ENCODE measurements around the gene RIN2. TPM values are rescaled to one million over a fixed set of nuclear protein-coding genes. Genes with fewer than 3 reads are reported as not detected.
"Not testable (repeated sequence)": the region's sequence is repeated elsewhere in the genome, so short reads cannot be mapped to it uniquely, and the experiment has no call there.

The RIN2 gene
- total RNA-seq, 1 donor from 2014 or later: 88.7 TPM

GRCh38 chr20:19739351-19739750 is 18.7 kb upstream of the RIN2 start:
- DNase-seq (ENCODE audit: low spot score): no peak

DNA sequence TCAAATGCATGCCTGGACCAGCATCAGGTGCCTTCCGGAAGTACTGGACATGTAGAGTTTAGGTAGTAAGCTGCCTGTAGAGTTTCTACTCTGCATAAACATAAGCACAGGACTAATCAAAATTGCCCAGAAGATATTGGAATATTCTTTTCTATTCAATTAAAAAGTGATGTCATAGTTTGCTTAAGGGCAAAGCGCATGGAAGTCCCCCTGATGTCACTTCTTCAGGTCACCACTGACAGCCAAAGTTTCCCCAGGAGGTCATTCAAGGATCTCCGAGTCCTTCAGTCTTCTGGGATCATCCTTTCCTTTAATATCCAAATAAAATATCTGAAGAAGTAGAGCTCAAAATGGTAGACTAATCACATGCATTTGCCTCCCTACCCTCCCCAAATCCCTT is 17.5 kb upstream of the RIN2 start:
- no peak for DNase-seq (ENCODE audit: low spot score)

- no peak for DNase-seq (ENCODE audit: low spot score)
Measured at GRCh38 chr20:19741924-19742323, 16.1 kb upstream of the RIN2 start.

DNA sequence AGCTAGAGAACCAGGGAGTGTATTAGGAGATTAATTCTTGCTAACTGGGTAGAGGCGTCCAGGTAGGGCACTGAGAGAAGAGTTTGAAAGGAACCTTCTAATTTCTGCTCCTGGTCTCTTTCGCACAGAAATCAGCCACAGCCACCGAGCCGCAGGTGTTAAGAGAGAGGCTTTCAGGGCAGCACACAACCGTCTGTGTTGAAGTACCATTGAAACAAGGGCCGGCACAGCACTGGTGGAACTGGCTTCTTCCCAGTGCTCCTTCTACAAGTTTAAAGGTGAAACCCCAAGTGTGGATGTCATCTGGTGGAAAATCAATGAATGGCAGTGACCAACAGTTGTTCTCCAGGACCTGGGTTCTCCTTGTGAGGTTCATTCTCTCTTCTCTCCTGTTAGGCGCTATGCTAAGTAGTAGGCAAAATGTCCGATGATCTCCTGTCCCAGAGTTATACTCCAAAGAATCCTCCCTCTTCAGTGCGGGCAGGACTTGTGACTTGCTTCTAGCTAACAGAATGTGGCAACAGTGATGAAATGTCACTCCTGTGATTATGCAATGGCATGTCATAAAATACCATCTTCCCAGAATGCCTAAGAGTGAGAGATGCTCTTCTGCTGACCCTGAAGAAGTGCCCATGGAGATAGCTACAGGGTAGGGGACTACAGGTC is 15.0 kb upstream of the RIN2 start:
- no peak for DNase-seq (ENCODE audit: low spot score)

- no peak for DNase-seq (ENCODE audit: low spot score)
Measured at GRCh38 chr20:19743640-19743995, 14.4 kb upstream of the RIN2 start.

DNA sequence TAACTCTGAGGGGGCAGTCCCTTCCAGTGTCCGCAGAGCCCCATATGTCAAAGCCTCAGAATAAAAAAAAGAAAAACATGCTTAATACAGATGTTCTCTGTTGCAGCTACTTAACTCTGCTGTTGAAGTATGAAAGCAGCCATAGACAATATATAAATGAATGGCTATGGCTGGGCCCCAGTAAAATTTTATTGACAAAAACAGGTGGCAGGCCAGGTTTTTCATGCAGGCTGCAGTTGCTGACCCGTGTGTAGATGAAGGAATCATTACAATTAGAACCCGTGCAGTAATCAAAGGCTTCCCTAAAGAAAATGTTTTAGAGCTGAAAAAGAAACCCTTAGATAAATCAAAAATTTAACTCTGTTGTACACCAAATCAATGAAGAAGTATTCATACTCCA is 13.0 kb upstream of the RIN2 start:
- no peak for DNase-seq (ENCODE audit: low spot score)

DNA sequence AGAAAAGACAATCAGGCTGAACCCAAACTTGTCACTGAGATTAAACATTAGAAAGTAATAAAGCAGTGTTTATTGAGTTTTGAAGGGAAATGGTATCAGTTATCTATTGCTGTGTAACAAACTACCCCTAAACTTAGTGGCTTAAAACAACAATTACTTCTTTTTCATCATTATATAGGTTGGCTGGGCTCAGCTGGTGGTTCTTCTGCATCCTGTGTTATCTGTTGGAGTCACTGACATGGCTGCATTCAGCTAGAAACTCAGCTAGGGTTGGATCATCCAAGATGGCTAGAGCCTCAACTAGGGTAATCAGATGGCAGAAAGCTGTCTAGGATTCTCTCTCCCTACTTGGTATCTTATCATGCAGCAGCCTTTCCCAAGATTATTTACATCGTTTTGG is 12.5 kb upstream of the RIN2 start:
- no peak for DNase-seq (ENCODE audit: low spot score)

- no peak for DNase-seq (ENCODE audit: low spot score)
Measured at GRCh38 chr20:19746396-19746795, 11.7 kb upstream of the RIN2 start.

GRCh38 chr20:19747903-19748302 is 10.2 kb upstream of the RIN2 start:
- DNase-seq (ENCODE audit: low spot score): no peak

- DNase-seq (ENCODE audit: low spot score): no peak
Measured at GRCh38 chr20:19748681-19749080, 9.4 kb upstream of the RIN2 start.

DNA sequence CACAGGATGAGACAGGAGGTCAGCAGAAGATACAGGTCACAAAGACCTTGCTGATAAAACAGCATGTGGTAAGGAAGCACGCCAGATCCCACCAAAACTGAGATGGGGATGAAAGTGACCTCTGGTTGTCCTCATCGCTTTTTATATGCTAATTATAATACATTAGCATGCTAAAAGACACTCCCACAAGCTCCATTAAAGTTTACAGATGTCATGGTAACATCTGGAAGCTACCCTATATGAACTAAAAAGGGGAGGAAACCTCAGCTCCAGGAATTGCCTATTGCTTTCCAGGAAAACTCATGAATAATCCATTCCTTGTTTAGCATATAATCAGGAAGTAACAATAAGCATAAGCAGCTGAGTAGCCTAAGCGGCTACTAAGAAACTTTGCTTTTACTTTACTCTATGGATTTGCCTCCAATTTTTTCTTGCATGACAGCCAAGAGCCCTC is 8.4 kb upstream of the RIN2 start:
- DNase-seq (ENCODE audit: low spot score): no peak

DNA sequence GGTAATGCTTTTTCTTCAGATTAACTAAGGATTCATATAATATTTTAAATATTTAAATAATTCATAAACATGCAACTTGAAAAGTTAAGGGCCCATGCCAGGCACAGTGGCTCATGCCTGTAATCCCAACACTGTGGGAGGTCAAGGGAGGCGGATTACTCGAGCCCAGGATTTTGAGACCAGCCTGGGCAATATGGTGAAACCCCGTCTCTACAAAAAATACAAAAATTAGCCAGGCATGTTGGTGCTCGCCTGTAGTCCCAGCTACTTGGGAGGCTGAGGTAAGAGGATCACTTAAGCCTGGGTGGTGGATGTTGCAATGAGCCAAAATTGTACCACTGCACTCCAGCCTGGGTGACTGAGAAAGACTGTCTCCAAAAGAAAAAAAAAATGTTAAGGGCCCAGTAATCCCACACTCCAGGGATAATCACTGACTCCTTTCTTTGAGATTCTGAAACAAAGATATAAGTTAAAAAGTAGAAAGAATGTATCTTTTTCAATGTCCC is 7.9 kb upstream of the RIN2 start:
- DNase-seq (ENCODE audit: low spot score): no peak

DNA sequence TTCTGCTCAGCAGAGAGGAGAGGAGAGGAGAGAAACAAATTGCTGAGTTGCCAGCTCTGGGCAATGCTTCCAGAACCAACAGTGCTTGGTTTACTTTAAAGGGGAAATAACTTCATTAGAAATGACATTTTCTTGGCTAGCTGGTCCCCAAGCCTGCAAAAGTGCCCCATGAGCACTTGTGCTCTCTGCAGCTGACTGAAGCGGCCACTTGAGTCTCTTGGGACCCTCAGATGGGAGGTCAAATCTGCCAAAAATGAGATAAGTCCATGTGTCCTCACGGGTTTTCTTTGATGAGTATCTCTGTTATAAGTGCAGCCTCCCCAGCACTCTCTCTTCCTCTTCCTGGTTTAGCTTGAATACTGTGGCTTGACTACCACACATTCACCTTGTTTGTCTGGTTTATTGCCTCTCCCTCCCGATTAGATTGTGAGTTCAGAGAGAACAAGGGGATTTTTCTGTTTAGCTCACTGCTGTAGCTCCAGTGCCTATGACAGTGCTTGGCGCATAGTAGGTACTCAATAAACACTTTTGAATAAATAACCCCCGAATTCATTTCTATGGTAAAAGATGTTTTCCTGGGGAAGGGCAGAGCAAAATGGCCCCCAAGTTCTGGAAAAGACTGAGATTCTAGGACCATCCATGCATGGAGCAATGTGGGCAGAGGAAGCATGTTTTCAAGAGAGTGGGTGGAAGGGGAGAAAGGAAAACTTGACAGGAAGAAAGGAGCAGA is 7.0 kb upstream of the RIN2 start:
- no peak for DNase-seq (ENCODE audit: low spot score)

DNA sequence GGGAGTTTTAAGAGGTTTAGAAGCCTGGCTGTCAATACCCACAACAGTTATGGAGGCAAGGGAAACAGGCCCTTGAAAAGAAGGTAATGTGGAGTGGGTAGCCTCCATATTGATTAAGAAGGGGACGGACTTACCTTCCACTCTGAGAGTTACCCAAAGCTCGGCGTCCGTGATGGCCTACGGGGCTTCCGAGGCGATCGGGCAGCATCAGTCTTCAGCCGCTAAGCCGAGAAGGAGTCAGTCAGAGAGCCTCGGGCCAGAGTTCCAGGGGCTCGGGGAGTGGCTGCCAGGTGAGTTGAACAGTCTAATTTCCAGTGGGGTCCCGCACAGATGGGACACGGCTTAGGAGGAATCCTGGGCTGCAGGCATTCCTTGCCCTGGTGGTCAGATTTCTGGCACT is 3.9 kb upstream of the RIN2 start:
- not testable (repeated sequence) for DNase-seq (ENCODE audit: low spot score)

GRCh38 chr20:19756761-19757486 is 1.1 kb upstream of the RIN2 start:
- no peak for DNase-seq (ENCODE audit: low spot score)

DNA sequence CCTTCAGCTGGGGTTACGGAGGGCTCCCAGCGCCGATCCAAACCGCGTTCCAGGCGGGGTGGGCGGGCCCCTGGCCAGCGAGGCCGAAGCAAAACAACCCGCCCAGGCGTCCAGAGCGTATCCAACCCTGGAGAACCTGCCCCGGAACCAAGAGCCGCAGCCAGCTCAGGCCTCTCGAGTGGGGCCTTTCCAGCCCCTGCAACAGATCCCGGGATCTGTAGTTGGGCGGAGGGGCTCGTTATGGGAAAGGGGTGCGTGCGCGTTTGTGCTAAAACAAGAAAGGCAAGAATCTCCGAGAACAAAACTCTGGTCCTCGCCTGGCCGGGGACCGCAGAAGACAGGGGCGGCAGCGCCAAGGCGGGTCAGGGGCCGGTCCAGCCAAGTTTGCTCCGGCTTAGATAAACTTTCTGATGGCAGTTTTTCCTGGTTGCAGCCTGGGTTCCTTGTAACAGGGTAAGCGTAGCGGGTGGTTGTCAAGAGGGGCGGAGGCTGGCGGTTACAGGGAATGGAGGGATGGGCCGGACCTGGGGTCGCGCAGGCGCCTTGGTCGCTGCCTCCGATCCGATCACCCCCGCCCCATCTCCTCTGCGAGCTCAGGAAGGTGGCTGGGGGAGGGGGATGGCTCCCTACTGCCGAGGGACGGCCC is 448 bp upstream of the RIN2 start:
- peak; percentile 94 for DNase-seq (ENCODE audit: low spot score)

DNA sequence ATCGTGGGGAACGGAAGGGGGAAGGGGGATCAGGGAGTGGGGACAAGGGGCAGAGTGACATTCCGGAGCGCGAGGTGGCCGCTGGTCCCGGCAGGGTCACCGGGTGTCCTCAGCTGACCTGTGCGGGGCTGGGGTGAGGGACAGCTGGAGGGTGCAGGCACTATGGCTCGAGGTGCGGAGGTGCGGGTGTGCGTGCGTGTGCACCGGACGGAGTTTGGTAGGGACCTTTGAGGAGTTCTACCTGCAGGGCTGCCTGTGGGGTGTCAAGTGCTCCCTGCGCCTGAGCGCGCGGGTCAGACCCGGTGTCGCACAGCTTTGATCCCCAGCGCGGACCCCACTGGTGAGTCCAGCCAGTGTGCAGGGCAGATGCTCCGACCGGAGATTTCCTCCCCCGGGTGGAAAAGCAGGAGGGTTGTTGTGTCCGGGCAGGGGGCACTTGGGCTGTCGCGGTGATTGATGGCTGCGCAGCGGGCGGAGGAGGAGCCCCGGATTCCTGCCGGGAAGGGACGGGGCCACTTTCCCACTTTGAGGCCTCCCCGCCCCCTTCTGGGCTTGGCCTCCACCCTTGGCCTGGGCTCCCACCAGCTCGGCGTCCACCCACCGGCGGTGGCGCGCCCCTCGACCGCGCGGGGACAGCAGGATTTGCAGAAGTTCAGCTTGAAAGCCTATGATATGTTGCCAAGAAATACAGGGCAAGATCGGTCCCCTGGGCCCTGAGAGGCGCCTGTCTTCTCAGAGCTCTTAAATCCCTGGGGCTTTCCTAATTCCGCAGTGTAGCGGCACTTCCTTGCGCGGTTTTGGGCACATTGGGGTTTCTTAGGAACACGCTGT is 658 bp downstream of the RIN2 start:
- DNase-seq (ENCODE audit: low spot score): no peak

GRCh38 chr20:19760371-19760721 is 2.3 kb downstream of the RIN2 start:
- DNase-seq (ENCODE audit: low spot score): no peak

GRCh38 chr20:19761326-19761725 is 3.3 kb downstream of the RIN2 start:
- DNase-seq (ENCODE audit: low spot score): no peak

DNA sequence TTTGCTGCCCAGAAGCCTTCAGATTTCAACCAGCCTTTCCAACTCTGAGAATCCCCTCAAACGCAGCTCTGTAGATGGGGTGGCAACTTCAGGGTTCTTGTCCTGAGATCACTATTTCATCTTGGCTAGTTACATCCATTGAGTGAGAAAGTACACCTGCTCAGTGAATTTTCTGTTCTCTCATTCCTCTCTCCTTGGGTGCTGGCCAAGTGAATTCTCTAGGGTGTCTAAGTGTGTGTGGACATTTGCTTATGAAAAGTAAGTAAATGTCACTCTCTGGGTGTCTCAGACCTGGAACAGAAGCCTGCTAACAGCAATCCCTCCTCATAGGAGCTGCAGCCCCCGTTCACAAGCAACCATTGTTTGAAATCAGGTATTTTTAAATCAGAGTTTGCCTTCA is 3.8 kb downstream of the RIN2 start:
- no peak for DNase-seq (ENCODE audit: low spot score)

GRCh38 chr20:19764207-19764606 is 6.1 kb downstream of the RIN2 start:
- no peak for DNase-seq (ENCODE audit: low spot score)
